ENCODE results near the gene PER1.

Gene PER1

GRCh38 chr17:8151120-8151640 lies 1.0 kb downstream of the PER1 start:
- DNase-seq, result peak; percentile 80
- Histone ChIP-seq H3K27me3 (no peaks in the 10 kb centered on the region), H3K9me3 (no peaks in the 10 kb centered on the region), H3K4me3 (ENCODE audit: low read depth, low read length) (peak overlapping the region; percentile 66), H3K36me3 (peaks cover 21% of the 10 kb centered on the region), H3K4me1 (peaks cover 9% of the 10 kb centered on the region; the same call in 1 of the 2 replicates)
- TF ChIP-seq CTCF (IDR thresholded peaks at IDR 0.05; ENCODE audit: low read depth, low read length), result no peak

GRCh38 chr17:8150194-8151119 lies 1.7 kb downstream of the PER1 start:
- Histone ChIP-seq H3K4me3 (ENCODE audit: low read depth, low read length) (peak overlapping the region; percentile 66), H3K9me3 (no peaks in the 10 kb centered on the region), H3K27me3 (no peaks in the 10 kb centered on the region), H3K36me3 (peaks cover 21% of the 10 kb centered on the region), H3K4me1 (peaks cover 9% of the 10 kb centered on the region; the same call in 1 of the 2 replicates)
- TF ChIP-seq CTCF (IDR thresholded peaks at IDR 0.05; ENCODE audit: low read depth, low read length), result no peak
- DNase-seq, result no peak

GRCh38 chr17:8149419-8150193 lies 2.6 kb downstream of the PER1 start:
- Histone ChIP-seq H3K27me3 (no peaks in the 10 kb centered on the region), H3K4me1 (peaks cover 9% of the 10 kb centered on the region; the same call in 1 of the 2 replicates), H3K4me3 (ENCODE audit: low read depth, low read length) (no peak overlapping the region), H3K36me3 (peaks cover 21% of the 10 kb centered on the region), H3K9me3 (no peaks in the 10 kb centered on the region)
- DNase-seq, result no peak
- TF ChIP-seq CTCF (IDR thresholded peaks at IDR 0.05; ENCODE audit: low read depth, low read length), result no peak

- no peaks in the 10 kb centered on the region for H3K9me3 ChIP-seq
- no peak for DNase-seq
- H3K4me1 ChIP-seq, result peaks cover 6% of the 10 kb centered on the region; the same call in 1 of the 2 replicates
- H3K4me3 ChIP-seq (ENCODE audit: low read depth, low read length), result no peak overlapping the region
- H3K36me3 ChIP-seq, result peaks cover 24% of the 10 kb centered on the region
- H3K27me3 ChIP-seq, result no peaks in the 10 kb centered on the region
- TF ChIP-seq CTCF (IDR thresholded peaks at IDR 0.05; ENCODE audit: low read depth, low read length), result no peak
Measured at GRCh38 chr17:8148560-8148959, 3.6 kb downstream of the PER1 start.

- peaks cover 24% of the 10 kb centered on the region for H3K36me3 ChIP-seq
Measured at GRCh38 chr17:8147805-8148404, 4.3 kb downstream of the PER1 start.

More at GRCh38 chr17:8147805-8148404, 4.3 kb downstream of the PER1 start:
- H3K27me3 ChIP-seq, result no peaks in the 10 kb centered on the region
- no peaks in the 10 kb centered on the region for H3K9me3 ChIP-seq
- DNase-seq, result no peak
- no peak overlapping the region for H3K4me3 ChIP-seq (ENCODE audit: low read depth, low read length)
- TF ChIP-seq CTCF (IDR thresholded peaks at IDR 0.05; ENCODE audit: low read depth, low read length), result no peak
- H3K4me1 ChIP-seq, result peaks cover 3% of the 10 kb centered on the region; the same call in 1 of the 2 replicates

Data from BE2C (cell line).